Measurements from ENCODE around the gene PKM.

Gene PKM

GRCh38 chr15:72242775-72243370 is 11.9 kb upstream of the PKM start:
- Mint-ChIP-seq H3K27me3 (no peaks in the 10 kb centered on the region), H3K27ac (peak overlapping the region in 1 of 2 donors; percentile 9), H3K4me1 (peaks cover 18% of the 10 kb centered on the region), H3K4me3 (no peak overlapping the region), H3K9me3 (no peaks in the 10 kb centered on the region)
- ATAC-seq = no peak
- no peak for DNase-seq

- Mint-ChIP-seq H3K9me3 (no peaks in the 10 kb centered on the region), H3K27ac (no peak overlapping the region), H3K4me1 (peaks cover 40% of the 10 kb centered on the region), H3K4me3 (no peak overlapping the region), H3K27me3 (no peaks in the 10 kb centered on the region)
- ATAC-seq (no peak), DNase-seq (no peak)
These were observed 8.7 kb upstream of the PKM start for GRCh38 chr15:72239652-72240051.

- Mint-ChIP-seq H3K4me3 (no peak overlapping the region), H3K4me1 (peaks cover 46% of the 10 kb centered on the region), H3K27ac (no peak overlapping the region), H3K9me3 (no peaks in the 10 kb centered on the region), H3K27me3 (no peaks in the 10 kb centered on the region)
- ATAC-seq (no peak), DNase-seq (no peak)
These were observed 7.6 kb upstream of the PKM start for GRCh38 chr15:72238586-72238985.

- DNase-seq (no peak), ATAC-seq (peak; percentile 13)
- peaks cover 50% of the 10 kb centered on the region for H3K4me1 Mint-ChIP-seq
- H3K4me3 Mint-ChIP-seq = peak overlapping the region; percentile 64 to 74
- peak overlapping the region; percentile 57 to 98 for H3K27ac Mint-ChIP-seq
- H3K27me3 Mint-ChIP-seq = no peaks in the 10 kb centered on the region
- H3K9me3 Mint-ChIP-seq = no peaks in the 10 kb centered on the region
These were observed 6.8 kb upstream of the PKM start for GRCh38 chr15:72237853-72238224.

- ATAC-seq = peak; percentile 96
- Mint-ChIP-seq H3K27ac (peak overlapping the region; percentile 57 to 98), H3K9me3 (no peaks in the 10 kb centered on the region), H3K4me1 (peaks cover 56% of the 10 kb centered on the region), H3K27me3 (no peaks in the 10 kb centered on the region), H3K4me3 (peak overlapping the region; percentile 64 to 74)
- DNase-seq = peak; percentile 55 to 83
These were observed 6.3 kb upstream of the PKM start for GRCh38 chr15:72237029-72237852.

- Mint-ChIP-seq H3K27ac (peak overlapping the region in 1 of 2 donors; percentile 91), H3K4me3 (peak overlapping the region; percentile 64 to 74), H3K9me3 (no peaks in the 10 kb centered on the region), H3K27me3 (no peaks in the 10 kb centered on the region), H3K4me1 (peaks cover 64% of the 10 kb centered on the region)
- DNase-seq = no peak
- no peak for ATAC-seq
These were observed 5.5 kb upstream of the PKM start for GRCh38 chr15:72236381-72237003.

- no peaks in the 10 kb centered on the region for H3K9me3 Mint-ChIP-seq
- peaks cover 58% of the 10 kb centered on the region for H3K4me1 Mint-ChIP-seq
- H3K4me3 Mint-ChIP-seq = no peak overlapping the region
- ATAC-seq (no peak), DNase-seq (no peak)
- no peak overlapping the region for H3K27ac Mint-ChIP-seq
- no peaks in the 10 kb centered on the region for H3K27me3 Mint-ChIP-seq
These were observed 4.3 kb upstream of the PKM start for GRCh38 chr15:72235298-72235697.

GRCh38 chr15:72233769-72234168 is 2.8 kb upstream of the PKM start:
- H3K27ac Mint-ChIP-seq = no peak overlapping the region
- H3K27me3 Mint-ChIP-seq = no peaks in the 10 kb centered on the region
- H3K9me3 Mint-ChIP-seq = no peaks in the 10 kb centered on the region
- H3K4me1 Mint-ChIP-seq = peaks cover 51% of the 10 kb centered on the region
- H3K4me3 Mint-ChIP-seq = no peak overlapping the region
- ATAC-seq = no peak
- no peak for DNase-seq

- ATAC-seq (no peak), DNase-seq (peak; percentile 19 to 32)
- Mint-ChIP-seq H3K27ac (peak overlapping the region; percentile 95 to 96), H3K9me3 (no peaks in the 10 kb centered on the region), H3K4me1 (peaks cover 53% of the 10 kb centered on the region), H3K4me3 (peak overlapping the region; percentile 90 to 92), H3K27me3 (no peaks in the 10 kb centered on the region)
These were observed 966 bp upstream of the PKM start for GRCh38 chr15:72231833-72232478.

- Mint-ChIP-seq H3K9me3 (no peaks in the 10 kb centered on the region), H3K27me3 (no peaks in the 10 kb centered on the region), H3K4me3 (peak overlapping the region; percentile 90 to 92), H3K27ac (peak overlapping the region; percentile 94 to 96), H3K4me1 (peaks cover 58% of the 10 kb centered on the region)
- peak; percentile 7 for ATAC-seq
- DNase-seq = peak; percentile 68 to 85
These were observed 559 bp downstream of the PKM start for GRCh38 chr15:72230197-72231065.

- Mint-ChIP-seq H3K27me3 (no peaks in the 10 kb centered on the region), H3K4me1 (peaks cover 60% of the 10 kb centered on the region), H3K4me3 (peak overlapping the region; percentile 90 to 92), H3K27ac (peak overlapping the region; percentile 99 to 100), H3K9me3 (no peaks in the 10 kb centered on the region)
- ATAC-seq = no peak
- DNase-seq = no peak
These were observed 1.1 kb downstream of the PKM start for GRCh38 chr15:72229947-72230196.

GRCh38 chr15:72229076-72229946 is 1.7 kb downstream of the PKM start:
- H3K4me1 Mint-ChIP-seq = peaks cover 58% of the 10 kb centered on the region
- no peaks in the 10 kb centered on the region for H3K9me3 Mint-ChIP-seq
- ATAC-seq = no peak
- H3K27ac Mint-ChIP-seq = peak overlapping the region; percentile 99 to 100
- DNase-seq = peak; percentile 47 to 55
- peak overlapping the region; percentile 90 to 92 for H3K4me3 Mint-ChIP-seq
- H3K27me3 Mint-ChIP-seq = no peaks in the 10 kb centered on the region

GRCh38 chr15:72227720-72228119 is 3.3 kb downstream of the PKM start:
- peak overlapping the region; percentile 92 to 96 for H3K4me3 Mint-ChIP-seq
- ATAC-seq = no peak
- H3K27me3 Mint-ChIP-seq = no peaks in the 10 kb centered on the region
- peak overlapping the region; percentile 99 to 100 for H3K27ac Mint-ChIP-seq
- DNase-seq = peak in 1 of 2 donors; percentile 19
- H3K9me3 Mint-ChIP-seq = no peaks in the 10 kb centered on the region
- peaks cover 67% of the 10 kb centered on the region for H3K4me1 Mint-ChIP-seq

GRCh38 chr15:72227192-72227586 is 3.8 kb downstream of the PKM start:
- no peaks in the 10 kb centered on the region for H3K9me3 Mint-ChIP-seq
- H3K4me1 Mint-ChIP-seq = peaks cover 67% of the 10 kb centered on the region
- peak overlapping the region; percentile 99 to 100 for H3K27ac Mint-ChIP-seq
- DNase-seq (peak; percentile 40 to 70), ATAC-seq (peak; percentile 44)
- peak overlapping the region; percentile 92 to 96 for H3K4me3 Mint-ChIP-seq
- no peaks in the 10 kb centered on the region for H3K27me3 Mint-ChIP-seq

Measured in stimulated activated naive CD8-positive, alpha-beta T cell treated with anti-CD3 and anti-CD28 coated beads, Interleukin-15, amount 100 ng/mL, for 72 hours (primary cell).